ENCODE results near the gene TRIM33. TPM values are rescaled to one million over a fixed set of nuclear protein-coding genes. Genes with fewer than 3 reads are reported as not detected.

TRIM33 gene
- total RNA-seq, 6 donors from 2014 or later, result 27.9 to 92.2 (median 40.6) TPM

DNA sequence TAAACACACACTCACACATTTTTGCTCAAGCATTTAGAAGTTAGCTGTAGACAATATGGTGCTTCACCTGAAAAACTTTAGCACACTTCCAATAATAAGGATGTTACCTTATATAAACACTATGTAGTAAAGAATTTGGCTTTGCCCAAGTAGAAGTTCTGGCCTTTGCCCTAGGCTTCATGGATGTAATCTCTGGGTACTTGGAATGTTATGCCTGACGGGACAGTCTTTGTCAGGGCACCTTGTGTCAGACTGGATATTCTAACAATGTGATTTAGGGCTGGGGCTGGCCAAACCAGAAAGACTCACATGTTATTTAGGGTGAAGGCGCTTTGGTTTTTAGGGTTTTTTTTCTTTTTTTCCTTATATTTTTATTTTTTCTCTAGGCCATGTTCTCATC is 34.8 kb upstream of the TRIM33 start:
- Histone ChIP-seq H3K4me3 (no peak overlapping the region), H3K9me3 (no peaks in the 10 kb centered on the region), H3K27me3 (no peaks in the 10 kb centered on the region), H3K36me3 (no peaks in the 10 kb centered on the region), H3K4me1 (no peaks in the 10 kb centered on the region), H3K27ac (no peak overlapping the region)
- no peak for ATAC-seq (ENCODE audit: low FRiP score in 2 of 2)
- 88 to 94% methylated on average over 2 of the region's 2 CpGs for WGBS, 2 donors
- TF ChIP-seq POLR2AphosphoS5 (IDR thresholded peaks at IDR 0.05) (no peak), POLR2A (IDR thresholded peaks at IDR 0.05) (no peak), EP300 (IDR thresholded peaks at IDR 0.05) (no peak)
- TF ChIP-seq, protein P1, sequence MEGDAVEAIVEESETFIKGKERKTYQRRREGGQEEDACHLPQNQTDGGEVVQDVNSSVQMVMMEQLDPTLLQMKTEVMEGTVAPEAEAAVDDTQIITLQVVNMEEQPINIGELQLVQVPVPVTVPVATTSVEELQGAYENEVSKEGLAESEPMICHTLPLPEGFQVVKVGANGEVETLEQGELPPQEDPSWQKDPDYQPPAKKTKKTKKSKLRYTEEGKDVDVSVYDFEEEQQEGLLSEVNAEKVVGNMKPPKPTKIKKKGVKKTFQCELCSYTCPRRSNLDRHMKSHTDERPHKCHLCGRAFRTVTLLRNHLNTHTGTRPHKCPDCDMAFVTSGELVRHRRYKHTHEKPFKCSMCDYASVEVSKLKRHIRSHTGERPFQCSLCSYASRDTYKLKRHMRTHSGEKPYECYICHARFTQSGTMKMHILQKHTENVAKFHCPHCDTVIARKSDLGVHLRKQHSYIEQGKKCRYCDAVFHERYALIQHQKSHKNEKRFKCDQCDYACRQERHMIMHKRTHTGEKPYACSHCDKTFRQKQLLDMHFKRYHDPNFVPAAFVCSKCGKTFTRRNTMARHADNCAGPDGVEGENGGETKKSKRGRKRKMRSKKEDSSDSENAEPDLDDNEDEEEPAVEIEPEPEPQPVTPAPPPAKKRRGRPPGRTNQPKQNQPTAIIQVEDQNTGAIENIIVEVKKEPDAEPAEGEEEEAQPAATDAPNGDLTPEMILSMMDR (IDR thresholded peaks at IDR 0.05), result no peak
- no peak for DNase-seq

DNA sequence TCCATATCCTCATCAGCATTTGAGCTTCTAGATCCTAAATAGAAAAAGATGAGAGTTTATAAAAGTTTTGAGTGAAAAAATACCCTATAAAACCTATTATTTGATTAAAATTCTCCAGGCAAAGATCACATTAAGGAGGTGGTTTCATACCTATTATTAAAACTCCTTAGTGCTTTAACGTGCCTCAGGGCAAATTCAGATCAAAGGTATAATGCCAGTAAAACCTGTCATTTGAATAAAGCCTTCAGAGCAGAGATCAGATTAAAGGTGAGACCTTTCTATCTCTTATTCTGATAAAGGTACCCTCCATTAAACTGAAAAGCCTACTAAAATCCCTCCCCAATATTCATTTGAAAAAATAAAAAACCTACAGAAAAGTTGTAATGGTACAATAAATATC is 34.3 kb upstream of the TRIM33 start:
- Histone ChIP-seq H3K9me3 (no peaks in the 10 kb centered on the region), H3K27ac (no peak overlapping the region), H3K36me3 (no peaks in the 10 kb centered on the region), H3K4me1 (no peaks in the 10 kb centered on the region), H3K27me3 (no peaks in the 10 kb centered on the region), H3K4me3 (no peak overlapping the region)
- DNase-seq, result no peak
- 68 to 72% methylated on average over 1 of the region's 1 CpG for WGBS, 2 donors
- no peak for ATAC-seq (ENCODE audit: low FRiP score in 2 of 2)
- TF ChIP-seq, protein P1 (IDR thresholded peaks at IDR 0.05), result no peak
- TF ChIP-seq POLR2A (IDR thresholded peaks at IDR 0.05) (no peak), POLR2AphosphoS5 (IDR thresholded peaks at IDR 0.05) (no peak), EP300 (IDR thresholded peaks at IDR 0.05) (no peak)

DNA sequence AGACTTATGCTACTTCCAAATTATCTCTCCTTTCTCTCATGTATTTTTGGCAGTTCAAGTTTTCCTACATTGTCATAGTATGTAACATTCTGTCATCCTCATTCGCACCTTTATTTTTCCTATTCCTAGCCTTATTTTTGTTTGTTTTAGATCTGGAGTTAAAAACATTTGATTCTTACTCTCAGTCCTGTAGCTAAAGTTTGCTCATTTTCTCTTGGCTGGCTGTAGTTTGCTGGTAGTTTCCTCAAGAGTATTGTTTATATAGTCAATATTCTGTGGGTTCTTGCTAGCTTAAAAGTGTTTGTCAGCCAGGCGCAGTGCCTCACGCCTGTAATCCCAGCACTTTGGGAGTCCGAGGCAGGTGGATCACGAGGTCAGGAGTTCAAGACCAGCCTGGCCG is 29.8 kb upstream of the TRIM33 start:
- H3K27ac ChIP-seq, result no peak overlapping the region
- ATAC-seq (ENCODE audit: low FRiP score in 2 of 2) (no peak), DNase-seq (no peak)
- WGBS, 2 donors, result 49 to 59% methylated on average over 6 of the region's 6 CpGs
- no peak overlapping the region for H3K4me3 ChIP-seq
- no peaks in the 10 kb centered on the region for H3K36me3 ChIP-seq
- no peaks in the 10 kb centered on the region for H3K27me3 ChIP-seq
- TF ChIP-seq, protein P1 (IDR thresholded peaks at IDR 0.05), result no peak
- TF ChIP-seq POLR2AphosphoS5 (IDR thresholded peaks at IDR 0.05), result no peak
- no peak for TF ChIP-seq POLR2A (IDR thresholded peaks at IDR 0.05)
- TF ChIP-seq EP300 (IDR thresholded peaks at IDR 0.05), result no peak
- H3K4me1 ChIP-seq, result no peaks in the 10 kb centered on the region
- no peaks in the 10 kb centered on the region for H3K9me3 ChIP-seq

DNA sequence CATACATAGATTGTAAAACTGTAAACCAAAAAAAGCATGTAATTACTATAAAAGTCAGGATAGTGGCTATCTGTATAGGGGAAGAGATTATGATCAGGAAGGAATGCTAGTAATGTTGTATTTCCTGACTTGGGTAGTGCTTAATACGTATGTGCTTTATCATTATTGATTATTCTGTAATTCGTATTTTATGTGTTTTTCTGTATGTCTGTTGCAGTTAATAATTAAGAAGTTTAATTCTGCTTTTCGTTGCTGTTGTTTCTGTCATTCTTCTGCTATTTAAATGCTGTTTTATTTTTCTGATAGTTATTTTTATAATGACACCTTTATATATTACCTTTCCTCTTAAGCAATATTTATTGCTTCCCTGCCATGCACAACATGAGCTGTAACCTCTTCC is 29.3 kb upstream of the TRIM33 start:
- Histone ChIP-seq H3K27me3 (no peaks in the 10 kb centered on the region), H3K36me3 (no peaks in the 10 kb centered on the region), H3K4me1 (no peaks in the 10 kb centered on the region), H3K27ac (no peak overlapping the region), H3K4me3 (no peak overlapping the region), H3K9me3 (no peaks in the 10 kb centered on the region)
- ATAC-seq (ENCODE audit: low FRiP score in 2 of 2), result no peak
- 29 to 48% methylated on average over 3 of the region's 3 CpGs for WGBS, 2 donors
- DNase-seq, result no peak
- TF ChIP-seq EP300 (IDR thresholded peaks at IDR 0.05), result no peak
- TF ChIP-seq, protein P1 (IDR thresholded peaks at IDR 0.05), result no peak
- TF ChIP-seq POLR2AphosphoS5 (IDR thresholded peaks at IDR 0.05), result no peak
- TF ChIP-seq POLR2A (IDR thresholded peaks at IDR 0.05), result no peak

DNA sequence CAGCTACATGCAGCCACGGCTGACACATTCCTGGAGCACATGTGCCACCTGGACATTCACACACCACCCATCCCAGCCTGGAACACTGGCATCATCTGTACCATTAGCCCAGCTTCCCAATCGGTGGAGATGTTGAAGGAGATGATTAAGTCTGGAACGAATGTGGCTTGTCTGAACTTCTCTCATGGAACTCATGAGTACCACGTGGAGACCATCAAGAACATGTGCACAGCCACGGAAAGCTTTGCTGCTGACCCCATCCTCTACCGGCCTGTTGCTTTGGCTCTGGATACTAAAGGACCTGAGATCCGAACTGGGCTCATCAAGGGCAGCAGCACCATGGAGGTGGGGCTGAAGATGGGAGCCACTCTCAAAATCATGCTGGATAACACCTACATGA is 25.0 kb upstream of the TRIM33 start:
- Histone ChIP-seq H3K27ac (no peak overlapping the region), H3K27me3 (no peaks in the 10 kb centered on the region), H3K9me3 (no peaks in the 10 kb centered on the region), H3K4me1 (no peaks in the 10 kb centered on the region), H3K4me3 (no peak overlapping the region), H3K36me3 (no peaks in the 10 kb centered on the region)
- TF ChIP-seq POLR2A (IDR thresholded peaks at IDR 0.05) (no peak), EP300 (IDR thresholded peaks at IDR 0.05) (no peak), POLR2AphosphoS5 (IDR thresholded peaks at IDR 0.05) (no peak)
- TF ChIP-seq, protein P1 (IDR thresholded peaks at IDR 0.05), result no peak
- WGBS, 2 donors, result 93 to 95% methylated on average over 3 to 7 of the region's 7 CpGs
- DNase-seq (no peak), ATAC-seq (ENCODE audit: low FRiP score in 2 of 2) (no peak)
